SK-N-SH treated with all-trans-retinoic acid at 6 μM for 48 hours (cell line): ENCODE data around the gene PAK4.

ENCODE experiments used
- ARNTL ChIP-seq: fragments of 450-650 bp; formaldehyde crosslinking; IDR thresholded peaks from 2 replicates; pipeline ENCODE4 v1.5.0; 2020; ENCODE audit warnings: low read depth, mild to moderate bottlenecking, moderate library complexity, borderline replicate concordance
- ESRRG ChIP-seq: fragments of 250-450 bp; sonication (Bioruptor Pico); IDR thresholded peaks from 2 replicates; pipeline ENCODE4 v1.6.1; 2021; ENCODE audit warnings: mild to moderate bottlenecking
- GLIS3 ChIP-seq: fragments of 250-450 bp; sonication (Bioruptor Pico); IDR thresholded peaks from 2 replicates; pipeline ENCODE4 v1.5.0; 2020; ENCODE audit warnings: mild to moderate bottlenecking, moderate library complexity
- OSR1 ChIP-seq: fragments of 250-450 bp; sonication (Bioruptor Pico); IDR thresholded peaks from 2 replicates; pipeline ENCODE4 v1.8.0; 2022; ENCODE audit warnings: moderate library complexity, mild to moderate bottlenecking, inconsistent platforms
- TCF4 ChIP-seq: fragments of 250-450 bp; sonication (Bioruptor Pico); IDR thresholded peaks from 2 replicates; pipeline ENCODE4 v1.8.0; 2021; ENCODE audit warnings: mild to moderate bottlenecking, moderate library complexity, borderline replicate concordance
- TOX ChIP-seq: fragments of 250-450 bp; sonication (Bioruptor Pico); IDR thresholded peaks from 2 replicates; pipeline ENCODE4 v1.8.0; 2021; ENCODE audit warnings: mild to moderate bottlenecking, moderate library complexity, borderline replicate concordance
- ZFP3 ChIP-seq: fragments of 250-450 bp; sonication (Bioruptor Pico); IDR thresholded peaks from 2 replicates; pipeline ENCODE4 v1.5.0; 2020; ENCODE audit warnings: mild to moderate bottlenecking, moderate library complexity
- ZFP30 ChIP-seq: fragments of 450-650 bp; formaldehyde crosslinking; IDR thresholded peaks from 2 replicates; pipeline ENCODE4 v1.5.0; 2022; ENCODE audit warnings: mild to moderate bottlenecking, moderate library complexity
- ZNF8 ChIP-seq: fragments of 450-650 bp; formaldehyde crosslinking; IDR thresholded peaks from 2 replicates; pipeline ENCODE4 v1.5.0; 2020; ENCODE audit warnings: mild to moderate bottlenecking, moderate library complexity
- TF ChIP-seq, protein P1 (sequence below): fragments of 250-450 bp; sonication (Bioruptor Pico); IDR thresholded peaks from 2 replicates; pipeline ENCODE4 v1.8.0; 2020; ENCODE audit warnings: mild to moderate bottlenecking, moderate library complexity, borderline replicate concordance
- TF ChIP-seq, protein P2 (sequence below): fragments of 250-450 bp; sonication (Bioruptor Pico); IDR thresholded peaks from 2 replicates; pipeline ENCODE4 v1.8.0; 2021; ENCODE audit warnings: low read depth, mild to moderate bottlenecking, moderate library complexity, borderline replicate concordance
- TF ChIP-seq, protein P3 (sequence below): fragments of 250-450 bp; sonication (Bioruptor Pico); IDR thresholded peaks from 2 replicates; pipeline ENCODE4 v1.5.0; 2020; ENCODE audit warnings: mild to moderate bottlenecking, moderate library complexity

DNA sequence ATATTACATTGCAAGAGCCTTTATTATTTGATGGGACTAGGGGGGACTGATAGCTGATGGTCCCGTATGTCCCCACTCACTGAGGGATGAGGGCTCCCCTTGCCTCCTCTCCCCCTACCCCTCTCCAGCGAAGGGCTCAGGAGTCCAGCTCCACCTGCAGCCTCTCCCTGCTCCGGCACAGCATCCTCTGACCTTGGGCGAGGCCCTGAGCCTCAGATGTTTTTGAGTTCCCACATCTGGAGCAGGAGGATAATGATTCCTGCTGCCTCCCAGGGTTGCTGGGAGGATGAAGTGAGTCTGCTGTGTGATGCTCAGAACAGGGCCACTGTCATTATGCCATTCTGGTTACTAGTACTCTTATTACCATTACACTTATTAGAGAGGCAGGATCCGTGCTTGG lies 15.0 kb downstream of the PAK4 start:
- TF ChIP-seq, protein P1, sequence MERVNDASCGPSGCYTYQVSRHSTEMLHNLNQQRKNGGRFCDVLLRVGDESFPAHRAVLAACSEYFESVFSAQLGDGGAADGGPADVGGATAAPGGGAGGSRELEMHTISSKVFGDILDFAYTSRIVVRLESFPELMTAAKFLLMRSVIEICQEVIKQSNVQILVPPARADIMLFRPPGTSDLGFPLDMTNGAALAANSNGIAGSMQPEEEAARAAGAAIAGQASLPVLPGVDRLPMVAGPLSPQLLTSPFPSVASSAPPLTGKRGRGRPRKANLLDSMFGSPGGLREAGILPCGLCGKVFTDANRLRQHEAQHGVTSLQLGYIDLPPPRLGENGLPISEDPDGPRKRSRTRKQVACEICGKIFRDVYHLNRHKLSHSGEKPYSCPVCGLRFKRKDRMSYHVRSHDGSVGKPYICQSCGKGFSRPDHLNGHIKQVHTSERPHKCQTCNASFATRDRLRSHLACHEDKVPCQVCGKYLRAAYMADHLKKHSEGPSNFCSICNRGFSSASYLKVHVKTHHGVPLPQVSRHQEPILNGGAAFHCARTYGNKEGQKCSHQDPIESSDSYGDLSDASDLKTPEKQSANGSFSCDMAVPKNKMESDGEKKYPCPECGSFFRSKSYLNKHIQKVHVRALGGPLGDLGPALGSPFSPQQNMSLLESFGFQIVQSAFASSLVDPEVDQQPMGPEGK (CRISPR knock-in tag) = no peak
- TF ChIP-seq ZFP3 (CRISPR knock-in tag) = no peak
- no peak for TF ChIP-seq ARNTL (CRISPR knock-in tag)
- TF ChIP-seq ZNF8 (CRISPR knock-in tag) = no peak
- TF ChIP-seq, protein P2, sequence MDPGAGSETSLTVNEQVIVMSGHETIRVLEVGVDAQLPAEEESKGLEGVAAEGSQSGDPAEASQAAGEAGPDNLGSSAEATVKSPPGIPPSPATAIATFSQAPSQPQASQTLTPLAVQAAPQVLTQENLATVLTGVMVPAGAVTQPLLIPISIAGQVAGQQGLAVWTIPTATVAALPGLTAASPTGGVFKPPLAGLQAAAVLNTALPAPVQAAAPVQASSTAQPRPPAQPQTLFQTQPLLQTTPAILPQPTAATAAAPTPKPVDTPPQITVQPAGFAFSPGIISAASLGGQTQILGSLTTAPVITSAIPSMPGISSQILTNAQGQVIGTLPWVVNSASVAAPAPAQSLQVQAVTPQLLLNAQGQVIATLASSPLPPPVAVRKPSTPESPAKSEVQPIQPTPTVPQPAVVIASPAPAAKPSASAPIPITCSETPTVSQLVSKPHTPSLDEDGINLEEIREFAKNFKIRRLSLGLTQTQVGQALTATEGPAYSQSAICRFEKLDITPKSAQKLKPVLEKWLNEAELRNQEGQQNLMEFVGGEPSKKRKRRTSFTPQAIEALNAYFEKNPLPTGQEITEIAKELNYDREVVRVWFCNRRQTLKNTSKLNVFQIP = no peak
- TF ChIP-seq GLIS3 (CRISPR knock-in tag) = no peak
- TF ChIP-seq TOX (CRISPR knock-in tag) = no peak
- no peak for TF ChIP-seq TCF4 (CRISPR knock-in tag)
- TF ChIP-seq OSR1 = no peak
- TF ChIP-seq, protein P3, sequence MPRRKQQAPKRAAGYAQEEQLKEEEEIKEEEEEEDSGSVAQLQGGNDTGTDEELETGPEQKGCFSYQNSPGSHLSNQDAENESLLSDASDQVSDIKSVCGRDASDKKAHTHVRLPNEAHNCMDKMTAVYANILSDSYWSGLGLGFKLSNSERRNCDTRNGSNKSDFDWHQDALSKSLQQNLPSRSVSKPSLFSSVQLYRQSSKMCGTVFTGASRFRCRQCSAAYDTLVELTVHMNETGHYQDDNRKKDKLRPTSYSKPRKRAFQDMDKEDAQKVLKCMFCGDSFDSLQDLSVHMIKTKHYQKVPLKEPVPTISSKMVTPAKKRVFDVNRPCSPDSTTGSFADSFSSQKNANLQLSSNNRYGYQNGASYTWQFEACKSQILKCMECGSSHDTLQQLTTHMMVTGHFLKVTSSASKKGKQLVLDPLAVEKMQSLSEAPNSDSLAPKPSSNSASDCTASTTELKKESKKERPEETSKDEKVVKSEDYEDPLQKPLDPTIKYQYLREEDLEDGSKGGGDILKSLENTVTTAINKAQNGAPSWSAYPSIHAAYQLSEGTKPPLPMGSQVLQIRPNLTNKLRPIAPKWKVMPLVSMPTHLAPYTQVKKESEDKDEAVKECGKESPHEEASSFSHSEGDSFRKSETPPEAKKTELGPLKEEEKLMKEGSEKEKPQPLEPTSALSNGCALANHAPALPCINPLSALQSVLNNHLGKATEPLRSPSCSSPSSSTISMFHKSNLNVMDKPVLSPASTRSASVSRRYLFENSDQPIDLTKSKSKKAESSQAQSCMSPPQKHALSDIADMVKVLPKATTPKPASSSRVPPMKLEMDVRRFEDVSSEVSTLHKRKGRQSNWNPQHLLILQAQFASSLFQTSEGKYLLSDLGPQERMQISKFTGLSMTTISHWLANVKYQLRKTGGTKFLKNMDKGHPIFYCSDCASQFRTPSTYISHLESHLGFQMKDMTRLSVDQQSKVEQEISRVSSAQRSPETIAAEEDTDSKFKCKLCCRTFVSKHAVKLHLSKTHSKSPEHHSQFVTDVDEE (CRISPR knock-in tag) = no peak
- no peak for TF ChIP-seq ZFP30 (CRISPR knock-in tag)
- no peak for TF ChIP-seq ESRRG
